Loucy (cell line): ENCODE data around the gene ST6GALNAC4.

Experiments used
- H2AFZ ChIP-seq: fragments of 200-600 bp; sonication (generic); 2 replicates; pipeline ENCODE4 v1.6.0; 2016; ENCODE audit warnings: antibody characterized with exemption, mild to moderate bottlenecking, low read length, moderate library complexity
- H3F3A ChIP-seq: fragments of 200-600 bp; 2 replicates; pipeline ENCODE4 v1.6.0; 2016; ENCODE audit warnings: antibody characterized with exemption, low read depth, mild to moderate bottlenecking
- H3K27me3 ChIP-seq: fragments of 200-600 bp; sonication (generic); 2 replicates; pipeline ENCODE4 v1.6.1; 2014; ENCODE audit warnings: low read length, mild to moderate bottlenecking; ENCODE audit not compliant: insufficient read depth, poor library complexity, severe bottlenecking
- H3K36me3 ChIP-seq: fragments of 200-600 bp; sonication (generic); 2 replicates; pipeline ENCODE4 v1.6.1; 2016; ENCODE audit warnings: low read length; ENCODE audit not compliant: insufficient read depth
- H3K4me1 ChIP-seq: fragments of 200-600 bp; sonication (generic); 2 replicates; pipeline ENCODE4 v1.5.1; 2014; ENCODE audit warnings: low read length, mild to moderate bottlenecking; ENCODE audit not compliant: insufficient read depth, poor library complexity, severe bottlenecking
- H3K4me2 ChIP-seq: fragments of 200-600 bp; sonication (generic); 2 replicates; pipeline ENCODE4 v1.6.0; 2014; ENCODE audit warnings: antibody characterized with exemption, low read length, low read depth, mild to moderate bottlenecking; ENCODE audit not compliant: poor library complexity, severe bottlenecking
- H3K4me3 ChIP-seq: fragments of 200-600 bp; sonication (generic); 2 replicates; pipeline ENCODE4 v1.5.1; 2014; ENCODE audit warnings: low read length, mild to moderate bottlenecking, mixed read lengths; ENCODE audit not compliant: poor library complexity, severe bottlenecking
- H3K79me2 ChIP-seq: fragments of 200-600 bp; sonication (generic); 2 replicates; pipeline ENCODE4 v1.6.1; 2014; ENCODE audit warnings: low read length; ENCODE audit not compliant: insufficient read depth
- H3K9ac ChIP-seq: fragments of 200-600 bp; sonication (generic); 2 replicates; pipeline ENCODE4 v1.6.0; 2014; ENCODE audit warnings: mild to moderate bottlenecking, low read depth, low read length, moderate library complexity; ENCODE audit not compliant: poor library complexity, severe bottlenecking
- H3K9me2 ChIP-seq: fragments of 200-600 bp; sonication (generic); replicated peaks from 2 replicates; pipeline ENCODE4 v1.6.1; 2016; ENCODE audit warnings: low read depth, low read length, mixed read lengths
- H3K9me3 ChIP-seq: fragments of 200-600 bp; sonication (generic); 2 replicates; pipeline ENCODE4 v1.6.1; 2014; ENCODE audit warnings: mild to moderate bottlenecking, antibody characterized with exemption, low read length, low read depth; ENCODE audit not compliant: insufficient read depth
- H4K20me1 ChIP-seq: fragments of 200-600 bp; sonication (generic); 2 replicates; pipeline ENCODE4 v1.6.0; 2014; ENCODE audit warnings: antibody characterized with exemption, low read length, mild to moderate bottlenecking; ENCODE audit not compliant: insufficient read depth, poor library complexity, severe bottlenecking
- CTCF ChIP-seq: fragments of 200-600 bp; sonication (generic); conservative IDR thresholded peaks from 2 replicates; pipeline ENCODE4 v1.5.1; 2014; ENCODE audit warnings: mild to moderate bottlenecking, antibody characterized with exemption, low read length
- EZH2phosphoT487 ChIP-seq: fragments of 200-600 bp; IDR thresholded peaks from 2 replicates; pipeline ENCODE4 v1.6.1; 2018; ENCODE audit warnings: antibody characterized with exemption, mild to moderate bottlenecking, moderate library complexity, borderline replicate concordance

Gene ST6GALNAC4

GRCh38 chr9:127863191-127863621 lies 53.6 kb downstream of the ST6GALNAC4 start:
- Histone ChIP-seq H3K4me3 (no peak overlapping the region), H3K4me1 (peaks cover 76% of the 10 kb centered on the region), H3K4me2 (peak overlapping the region; percentile 62), H3K27me3 (no peaks in the 10 kb centered on the region), H3K79me2 (no peaks in the 10 kb centered on the region), H3K9me3 (no peaks in the 10 kb centered on the region), H3K9ac (peak overlapping the region; percentile 69), H4K20me1 (no peaks in the 10 kb centered on the region), H3F3A (peaks cover 28% of the 10 kb centered on the region; the same call in 1 of the 2 replicates), H3K36me3 (no peaks in the 10 kb centered on the region), H3K9me2 (no peaks in the 10 kb centered on the region), H2AFZ (no peak overlapping the region)
- TF ChIP-seq EZH2phosphoT487 (no peak), CTCF (no peak)

GRCh38 chr9:127862075-127863011 lies 54.5 kb downstream of the ST6GALNAC4 start:
- H3K27me3 ChIP-seq = no peaks in the 10 kb centered on the region
- H3K79me2 ChIP-seq = no peaks in the 10 kb centered on the region
- no peaks in the 10 kb centered on the region for H4K20me1 ChIP-seq
- H3K9me2 ChIP-seq = no peaks in the 10 kb centered on the region
- H3F3A ChIP-seq = peaks cover 28% of the 10 kb centered on the region; the same call in 1 of the 2 replicates
- H3K9ac ChIP-seq = peak overlapping the region; percentile 69
- no peak overlapping the region for H2AFZ ChIP-seq
- no peaks in the 10 kb centered on the region for H3K36me3 ChIP-seq
- H3K4me1 ChIP-seq = peaks cover 83% of the 10 kb centered on the region
- peak overlapping the region; percentile 62 for H3K4me2 ChIP-seq
- H3K4me3 ChIP-seq = peak overlapping the region; percentile 28
- TF ChIP-seq EZH2phosphoT487 = no peak
- no peak for TF ChIP-seq CTCF
- H3K9me3 ChIP-seq = no peaks in the 10 kb centered on the region

DNA sequence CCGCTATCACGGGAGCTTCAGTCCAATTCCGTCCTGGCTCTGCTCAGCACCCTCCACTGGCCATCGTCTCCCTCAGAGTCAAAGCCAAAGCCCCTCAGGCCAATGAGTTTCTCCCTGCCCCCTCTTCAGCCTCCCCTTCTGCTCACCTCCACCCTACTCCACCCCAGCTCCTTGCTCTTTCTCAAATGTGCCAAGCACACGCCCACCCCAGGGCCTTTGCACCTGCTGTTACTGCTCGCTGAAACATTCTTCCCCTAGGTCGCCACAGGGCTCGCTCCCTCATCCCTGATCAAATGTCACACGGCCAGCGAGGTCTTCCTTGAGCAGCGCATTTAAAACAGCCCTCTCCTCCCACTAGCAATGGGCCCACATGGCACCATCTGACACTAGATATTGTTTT lies 56.1 kb downstream of the ST6GALNAC4 start:
- Histone ChIP-seq H4K20me1 (no peaks in the 10 kb centered on the region), H3K27me3 (no peaks in the 10 kb centered on the region), H3K9me2 (no peaks in the 10 kb centered on the region), H3K4me3 (no peak overlapping the region), H2AFZ (no peak overlapping the region), H3K36me3 (no peaks in the 10 kb centered on the region), H3K9me3 (no peaks in the 10 kb centered on the region), H3K9ac (peak overlapping the region; percentile 69), H3K4me1 (peaks cover 89% of the 10 kb centered on the region), H3K79me2 (no peaks in the 10 kb centered on the region), H3F3A (peaks cover 24% of the 10 kb centered on the region; the same call in 1 of the 2 replicates), H3K4me2 (no peak overlapping the region)
- TF ChIP-seq EZH2phosphoT487 (no peak), CTCF (no peak)
